NCI-H774 (cell line): ENCODE results near the gene SPON1.
"Not testable (repeated sequence)": the region's sequence is repeated elsewhere in the genome, so short reads cannot be mapped to it uniquely, and the experiment has no call there.

ENCODE experiments used
- DNase-seq: peaks from one replicate; lab custom pipeline; 2025; lab: John Stamatoyannopoulos, UW

SPON1 gene

DNA sequence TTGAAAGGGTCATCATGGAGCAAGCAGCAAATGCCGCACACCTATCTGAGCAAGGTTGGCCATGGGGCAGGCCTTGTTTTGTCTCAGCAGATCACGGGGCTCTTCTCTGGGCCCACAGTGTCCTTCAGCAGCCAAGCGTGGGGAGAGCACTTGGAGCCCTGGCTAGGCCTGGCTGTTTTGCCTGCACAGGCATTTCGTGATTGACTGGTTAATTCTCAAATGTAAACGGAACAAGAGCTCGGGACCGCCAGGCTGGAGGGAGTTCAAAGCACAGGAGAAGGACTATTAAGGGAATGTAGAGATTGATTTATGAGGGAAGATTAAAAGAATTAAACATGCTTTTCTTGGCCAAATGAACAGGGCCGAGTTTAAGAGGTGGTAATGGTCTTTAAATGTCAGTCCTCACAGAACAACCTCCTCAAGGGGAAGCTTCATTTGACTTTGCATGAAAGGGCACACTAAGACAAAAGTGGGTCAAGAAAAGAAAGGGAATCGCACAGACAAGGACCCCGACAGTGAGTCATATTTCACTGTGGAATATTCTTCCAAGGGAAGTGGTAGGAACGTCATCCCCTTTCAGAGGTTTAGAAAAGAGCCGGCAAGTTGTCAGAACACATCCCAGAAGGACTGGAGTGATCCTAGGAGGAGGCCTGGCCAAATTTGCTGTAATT lies 20.7 kb downstream of the SPON1 start:
- DNase-seq, result no peak

DNA sequence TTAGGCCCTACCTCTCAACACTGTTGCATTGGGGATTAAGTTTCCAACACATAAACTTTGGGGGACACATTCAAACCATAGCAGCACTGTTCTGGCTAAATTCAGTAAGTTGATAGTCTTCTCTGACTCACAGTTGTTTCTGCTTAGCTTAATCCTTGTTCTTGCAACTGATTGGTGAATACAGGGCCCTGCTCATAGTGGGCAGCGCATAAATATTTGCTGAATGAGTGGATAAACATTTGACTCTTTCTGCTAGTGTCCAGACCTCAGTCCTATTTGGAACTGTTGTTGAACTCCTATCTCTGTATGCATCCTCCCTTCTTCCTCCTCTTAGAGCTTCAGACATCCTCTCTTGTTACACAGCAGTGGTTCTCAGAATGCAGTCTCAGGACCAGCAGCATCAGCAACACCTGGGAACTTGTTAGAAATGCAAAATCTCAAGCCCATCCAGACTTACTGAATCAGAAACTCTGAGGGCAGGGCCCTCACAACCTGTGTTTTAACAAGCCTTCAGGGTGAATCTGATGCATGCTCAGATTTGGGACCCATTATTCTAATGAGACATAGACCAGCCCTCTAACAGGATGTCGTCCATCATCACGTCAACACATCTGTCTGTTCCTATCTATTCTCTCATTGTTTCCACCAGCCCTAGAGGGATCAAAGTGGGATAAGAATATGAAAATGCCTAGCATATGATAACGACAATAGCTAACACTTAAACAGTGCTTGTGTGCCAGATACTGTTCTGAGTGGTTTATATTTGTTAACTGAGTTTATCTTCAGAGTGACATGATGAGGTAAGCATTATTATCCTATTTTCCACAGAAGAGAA lies 22.3 kb downstream of the SPON1 start:
- DNase-seq, result no peak

DNA sequence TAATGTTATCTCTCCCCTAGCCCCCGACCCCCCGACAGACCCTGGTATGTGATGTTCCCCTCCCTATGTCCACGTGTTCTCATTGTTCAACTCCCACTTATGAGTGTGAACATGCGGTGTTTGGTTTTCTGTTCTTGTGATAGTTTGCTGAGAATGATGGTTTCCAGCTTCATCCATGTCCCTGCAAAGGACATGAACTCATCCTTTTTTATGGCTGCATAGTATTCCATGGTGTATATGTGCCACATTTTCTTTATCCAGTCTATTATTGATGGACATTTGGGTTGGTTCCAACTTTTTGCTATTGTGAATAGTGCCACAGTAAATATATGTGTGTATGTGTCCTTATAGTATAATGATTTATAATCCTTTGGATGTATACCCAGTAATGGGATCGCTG lies 24.2 kb downstream of the SPON1 start:
- not testable (repeated sequence) for DNase-seq

DNA sequence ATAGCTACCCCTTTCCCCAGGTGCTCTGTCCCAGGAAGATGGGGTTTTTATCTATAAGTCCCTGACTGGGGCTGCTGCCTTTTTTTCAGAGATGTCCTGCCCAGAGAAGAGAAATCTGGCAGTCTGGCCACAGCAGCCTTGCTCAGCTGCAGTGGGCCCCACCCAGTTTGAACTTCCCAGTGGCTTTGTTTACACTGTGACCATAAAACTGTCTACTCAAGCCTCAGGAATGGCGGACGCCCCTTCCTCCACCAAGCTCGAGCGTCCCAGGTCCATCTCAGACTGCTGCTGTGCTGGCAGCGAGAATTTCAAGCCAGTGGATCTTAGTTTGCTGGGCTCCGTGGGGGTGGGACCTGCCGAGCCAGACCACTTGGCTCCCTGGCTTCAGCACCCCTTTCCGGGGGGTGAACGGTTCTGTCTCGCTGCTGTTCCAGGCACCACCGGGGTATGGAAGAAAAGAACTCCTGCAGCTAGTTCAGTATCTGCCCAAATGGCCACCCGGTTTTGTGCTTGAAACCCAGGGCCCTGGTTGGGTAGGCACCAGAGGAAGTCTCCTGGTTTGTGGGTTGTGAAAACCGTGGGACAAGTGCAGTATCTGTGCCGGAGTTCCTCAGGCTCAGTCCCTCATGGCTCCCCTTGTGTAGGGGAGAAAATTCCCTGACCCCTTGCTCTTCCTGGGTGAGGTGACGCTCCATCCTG lies 29.8 kb downstream of the SPON1 start:
- not testable (repeated sequence) for DNase-seq

GRCh38 chr11:13993096-13993765 lies 30.7 kb downstream of the SPON1 start:
- no peak for DNase-seq

DNA sequence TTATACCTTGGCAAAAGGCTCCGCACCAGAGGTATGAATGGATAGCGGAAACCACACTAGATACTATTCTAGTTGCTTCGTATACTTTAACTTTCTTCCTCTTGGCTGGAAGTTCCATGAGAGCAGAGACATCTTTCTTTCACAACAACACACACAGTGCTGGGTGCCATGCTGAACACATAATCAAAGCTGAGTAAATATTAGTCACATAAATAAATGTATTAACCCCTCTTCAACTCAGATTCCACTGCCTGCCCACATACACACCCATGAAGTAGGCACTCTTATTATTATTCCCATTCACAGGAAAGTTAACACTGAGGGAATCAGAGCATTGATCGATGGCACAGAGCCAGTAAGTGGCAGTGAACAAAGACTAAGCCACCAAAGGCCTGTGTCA lies 35.4 kb downstream of the SPON1 start:
- DNase-seq, result no peak

DNA sequence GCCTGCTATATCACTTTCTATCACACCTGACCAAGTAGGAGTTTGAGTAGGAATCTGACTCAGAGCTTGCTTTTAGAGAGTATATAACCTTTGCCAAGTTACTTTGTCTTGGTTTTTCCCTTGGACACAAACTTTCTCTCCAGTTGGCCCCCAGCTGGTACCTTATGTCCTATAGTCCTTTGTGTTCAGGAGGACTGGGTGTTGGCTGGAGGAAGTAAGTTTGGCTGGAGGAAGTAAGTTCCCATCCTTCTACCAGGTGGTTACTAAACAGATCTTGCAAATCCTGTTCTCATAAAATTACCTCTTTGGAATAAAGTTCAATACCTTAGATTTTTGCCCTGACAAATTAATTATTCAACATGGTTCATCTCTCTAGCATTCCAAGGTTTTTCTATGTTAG lies 37.2 kb downstream of the SPON1 start:
- no peak for DNase-seq

DNA sequence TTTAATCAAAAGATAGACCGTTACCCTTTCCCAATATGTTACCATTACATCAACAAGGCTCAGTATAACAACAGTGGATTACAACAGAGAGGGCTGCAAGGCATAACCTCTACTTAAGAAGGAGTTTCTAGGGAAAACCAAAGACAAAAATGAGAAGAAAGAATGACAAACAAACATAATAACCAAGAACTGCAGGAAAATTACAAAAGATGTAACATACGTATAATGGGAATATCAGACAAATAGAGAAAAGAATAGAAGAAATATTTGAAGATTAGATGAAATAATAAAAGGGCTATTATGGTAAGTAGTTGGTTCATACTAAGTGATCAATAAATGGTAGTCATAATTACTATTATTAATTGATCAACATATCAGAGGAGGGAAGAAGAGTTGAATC lies 39.1 kb downstream of the SPON1 start:
- DNase-seq, result no peak

GRCh38 chr11:14007566-14007965 lies 45.0 kb downstream of the SPON1 start:
- DNase-seq, result no peak

- DNase-seq, result no peak
Measured at GRCh38 chr11:14010665-14011064, 48.1 kb downstream of the SPON1 start.

DNA sequence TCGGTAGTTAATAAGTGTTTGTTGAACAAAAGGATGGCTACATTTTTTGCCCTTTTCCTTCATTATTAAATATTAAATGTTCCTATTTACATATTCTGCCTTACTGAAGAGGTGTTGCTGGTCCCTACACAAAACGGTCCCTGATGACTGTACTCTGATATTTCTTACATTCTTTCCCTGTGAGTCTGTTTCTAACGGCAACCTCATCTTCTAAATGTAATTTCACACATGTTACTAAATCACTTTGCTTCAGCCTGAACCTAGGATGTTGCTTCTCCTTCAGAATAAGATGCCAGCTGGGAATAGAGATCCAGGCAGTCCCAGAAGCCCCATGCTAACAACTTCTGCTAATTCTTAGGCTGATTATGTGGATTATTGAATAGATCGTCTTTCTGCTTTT lies 50.3 kb downstream of the SPON1 start:
- DNase-seq, result no peak

- no peak for DNase-seq
Measured at GRCh38 chr11:14015711-14016110, 53.2 kb downstream of the SPON1 start.

GRCh38 chr11:14018441-14018840 lies 55.9 kb downstream of the SPON1 start:
- DNase-seq, result no peak

DNA sequence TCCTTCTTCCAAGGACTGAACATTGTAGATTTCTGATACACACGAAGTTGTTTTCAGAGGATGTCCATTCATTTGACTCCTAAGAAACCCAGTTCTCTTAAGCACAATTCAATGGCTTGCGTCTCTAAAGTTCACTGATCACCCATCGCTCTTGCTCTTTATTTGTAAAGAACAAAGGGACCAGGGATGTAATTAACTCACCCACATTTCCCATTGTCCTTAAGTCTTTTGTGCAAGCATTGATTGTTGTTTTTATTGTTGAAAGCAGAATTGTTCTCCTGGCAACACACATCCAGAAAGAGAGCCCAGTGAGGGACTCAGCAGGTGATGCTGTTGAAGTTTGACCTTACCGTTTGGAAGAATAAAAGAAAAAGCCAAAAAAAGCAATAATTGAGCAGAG lies 59.2 kb downstream of the SPON1 start:
- DNase-seq, result no peak

GRCh38 chr11:14022251-14022650 lies 59.7 kb downstream of the SPON1 start:
- no peak for DNase-seq

GRCh38 chr11:14022821-14023220 lies 60.3 kb downstream of the SPON1 start:
- no peak for DNase-seq

DNA sequence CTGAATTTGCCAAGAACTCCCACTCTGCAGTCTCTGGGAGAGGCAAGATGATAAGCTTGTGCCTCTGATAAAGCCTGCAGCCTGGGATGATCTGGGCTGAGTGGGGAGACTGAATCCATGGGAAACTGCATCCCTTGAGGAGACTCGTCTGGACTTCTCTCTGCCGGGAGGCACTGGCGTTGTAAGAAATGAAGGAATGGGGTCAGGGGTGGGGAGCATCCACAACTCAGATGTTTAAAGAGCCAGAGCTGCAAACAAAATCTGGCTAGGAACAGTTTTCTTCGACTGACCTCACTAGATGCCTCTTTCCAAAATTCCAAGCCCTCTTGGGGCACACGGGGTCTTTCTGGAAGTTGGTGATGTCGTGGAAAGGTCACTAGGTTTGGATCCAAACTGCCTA lies 64.4 kb downstream of the SPON1 start:
- DNase-seq, result no peak

DNA sequence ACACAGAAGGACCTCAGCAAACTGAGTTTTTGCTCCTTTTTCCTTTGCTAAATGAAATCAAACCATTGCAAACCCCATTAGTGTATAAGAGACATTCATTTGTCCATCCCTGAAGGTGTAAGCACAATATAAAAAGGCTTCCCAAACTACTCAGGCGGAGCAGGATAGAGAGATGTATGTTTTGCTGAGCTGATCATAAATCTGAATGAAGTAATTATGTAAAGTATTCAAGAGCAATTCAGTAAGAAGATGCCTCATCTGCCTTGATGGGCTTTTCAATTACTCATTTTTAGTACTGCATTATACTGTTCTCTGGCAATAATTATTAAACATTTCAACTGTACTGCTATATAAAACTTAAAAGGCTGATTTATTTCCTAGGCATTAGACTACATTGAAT lies 65.0 kb downstream of the SPON1 start:
- no peak for DNase-seq

GRCh38 chr11:14029440-14029839 lies 66.9 kb downstream of the SPON1 start:
- no peak for DNase-seq

DNA sequence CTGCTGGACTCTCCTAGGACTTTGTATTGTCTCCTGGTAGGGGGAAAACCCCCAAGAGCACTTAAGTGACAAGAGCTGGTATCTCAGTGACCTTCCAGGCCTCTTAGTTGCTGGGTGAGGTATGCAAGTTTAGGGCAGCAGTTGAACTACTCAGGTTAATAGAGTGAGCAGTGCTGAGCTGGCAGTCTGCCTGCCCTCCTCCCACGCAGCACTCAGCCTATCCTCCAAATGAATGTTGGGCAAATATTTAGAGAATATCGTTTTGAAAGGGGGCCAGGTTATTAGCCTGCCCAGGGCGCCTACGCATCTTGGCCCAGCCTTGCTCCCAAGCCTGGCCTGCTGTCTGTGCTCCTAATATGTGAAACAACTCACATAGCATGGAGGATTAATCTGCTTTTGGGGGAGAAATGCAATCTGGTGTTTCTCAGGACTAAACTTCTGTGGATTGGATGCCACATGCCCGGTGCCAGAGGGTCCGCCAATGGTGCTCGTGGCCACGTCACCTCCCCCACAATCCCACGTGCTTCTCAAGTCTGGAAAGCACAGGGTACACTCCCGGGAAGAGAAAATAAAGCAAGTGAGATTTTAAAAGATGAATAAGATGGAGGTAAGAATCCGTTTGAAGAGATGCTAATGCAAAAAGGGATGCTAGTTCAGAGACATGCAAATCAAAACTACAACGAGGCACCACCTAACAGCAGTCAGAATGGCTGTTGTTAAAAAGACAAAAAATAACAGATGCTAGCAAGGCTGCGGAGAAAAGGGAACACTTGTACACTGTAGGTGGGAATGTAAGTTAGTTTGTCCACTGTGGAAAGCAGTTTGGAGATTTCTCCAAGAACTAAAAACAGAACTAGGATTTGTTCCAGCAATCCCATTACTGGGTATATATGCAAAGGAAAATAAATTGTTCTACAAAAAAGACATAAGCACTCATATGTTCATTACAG lies 67.7 kb downstream of the SPON1 start:
- peak; percentile 74 for DNase-seq

DNA sequence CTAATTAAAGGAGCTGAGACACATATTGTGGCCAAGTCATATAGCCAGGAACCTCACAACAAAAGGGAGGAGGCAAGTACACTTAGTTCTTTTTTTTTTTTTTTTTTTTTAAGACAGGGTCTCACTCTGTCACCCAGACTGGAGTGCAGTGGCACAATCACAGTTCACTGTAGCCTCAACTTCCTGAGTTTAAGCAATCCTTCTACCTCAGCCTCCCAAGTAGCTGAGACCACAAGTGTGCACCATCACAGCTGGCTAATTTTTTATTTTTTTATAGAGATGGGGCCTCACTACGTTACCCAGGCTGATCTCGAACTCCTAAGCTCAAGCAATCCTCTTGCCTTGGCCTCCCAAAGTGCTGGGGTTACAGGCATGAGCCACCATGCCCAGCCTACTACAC lies 73.0 kb downstream of the SPON1 start:
- not testable (repeated sequence) for DNase-seq
